ENCODE measurements around the gene MSLN.

GRCh38 chr16:734981-735881 is 25.3 kb upstream of the MSLN start:
- TF ChIP-seq CTCF (IDR thresholded peaks at IDR 0.05) (no peak), POLR2A (IDR thresholded peaks at IDR 0.05) (no peak)

All from lower leg skin (tissue), 3 donors.